HepG2 (cell line): ENCODE results near the gene PLA2G2A.

Source experiments
- CEBPB ChIP-seq: IDR thresholded peaks from 2 replicates; pipeline ENCODE4 v1.6.1; 2011; ENCODE audit warnings: low read depth, low read length, improper control_type of control experiment, borderline replicate concordance
- DPF2 ChIP-seq: sonication (generic); formaldehyde crosslinking; IDR thresholded peaks from 2 replicates; pipeline ENCODE4 v1.4.0; 2020; ENCODE audit warnings: mild to moderate bottlenecking, low read depth, missing genetic modification reagents, borderline replicate concordance
- ETS1 ChIP-seq: sonication (generic); formaldehyde crosslinking; IDR thresholded peaks from 2 replicates; pipeline ENCODE4 v1.4.0; 2020; ENCODE audit warnings: missing genetic modification reagents
- EZH2 ChIP-seq: conservative IDR thresholded peaks from 2 replicates; pipeline ENCODE4 v1.6.1; 2012; ENCODE audit warnings: mild to moderate bottlenecking, low read depth, low read length, moderate library complexity
- FOXJ3 ChIP-seq: sonication (generic); formaldehyde crosslinking; IDR thresholded peaks from 2 replicates; pipeline ENCODE4 v1.4.0; 2020; ENCODE audit warnings: missing genetic modification reagents, mild to moderate bottlenecking, borderline replicate concordance
- NCOA1 ChIP-seq: sonication (generic); formaldehyde crosslinking; IDR thresholded peaks from 2 replicates; pipeline ENCODE4 v1.9.0; 2021; ENCODE audit warnings: missing genetic modification reagents
- RAD21 ChIP-seq: fragments of 450-650 bp; formaldehyde crosslinking; IDR thresholded peaks from 2 replicates; pipeline ENCODE4 v1.5.0; 2020; ENCODE audit warnings: mild to moderate bottlenecking
- SOX13 ChIP-seq, 3 experiments: fragments of 450-650 bp in 1 of 3; sonication (generic) in 1 of 3; formaldehyde crosslinking in 1 of 3; IDR thresholded peaks in 2 of 3; conservative IDR thresholded peaks in 1 of 3; 2 replicates each; pipeline versions ENCODE4 v1.5.0 to v1.6.1; 2016 to 2020; ENCODE audit warnings: antibody characterized with exemption in 1 of 3, mild to moderate bottlenecking in 1 of 3, missing compliant biosample characterization in 1 of 3, missing genetic modification reagents in 1 of 3, moderate library complexity in 1 of 3
- TFE3 ChIP-seq: IDR thresholded peaks from 2 replicates; pipeline ENCODE4 v1.6.1; 2016
- ZBTB1 ChIP-seq: sonication (generic); formaldehyde crosslinking; IDR thresholded peaks from 2 replicates; pipeline ENCODE4 v1.4.0; 2020; ENCODE audit warnings: missing genetic modification reagents, borderline replicate concordance
- ZBTB26 ChIP-seq: IDR thresholded peaks from 2 replicates; pipeline ENCODE4 v1.6.1; 2016; ENCODE audit warnings: missing compliant biosample characterization, missing genetic modification reagents, borderline replicate concordance
- ZBTB34 ChIP-seq: sonication (generic); formaldehyde crosslinking; IDR thresholded peaks from 2 replicates; pipeline ENCODE4 v1.8.0; 2022; ENCODE audit warnings: mild to moderate bottlenecking, missing genetic modification reagents
- TF ChIP-seq, protein P1 (sequence below): sonication (generic); formaldehyde crosslinking; IDR thresholded peaks from 2 replicates; pipeline ENCODE4 v1.5.0; 2020; ENCODE audit warnings: mild to moderate bottlenecking, missing genetic modification reagents, moderate library complexity

GRCh38 chr1:19967808-19968207 lies 11.6 kb downstream of the PLA2G2A start:
- TF ChIP-seq RAD21 (CRISPR knock-in tag) = no peak
- no peak for TF ChIP-seq EZH2
- TF ChIP-seq TFE3 (CRISPR knock-in tag) = no peak
- TF ChIP-seq ZBTB1 (CRISPR knock-in tag) = no peak
- no peak for TF ChIP-seq DPF2 (CRISPR knock-in tag)
- TF ChIP-seq ZBTB26 (CRISPR knock-in tag) = no peak
- TF ChIP-seq, protein P1, sequence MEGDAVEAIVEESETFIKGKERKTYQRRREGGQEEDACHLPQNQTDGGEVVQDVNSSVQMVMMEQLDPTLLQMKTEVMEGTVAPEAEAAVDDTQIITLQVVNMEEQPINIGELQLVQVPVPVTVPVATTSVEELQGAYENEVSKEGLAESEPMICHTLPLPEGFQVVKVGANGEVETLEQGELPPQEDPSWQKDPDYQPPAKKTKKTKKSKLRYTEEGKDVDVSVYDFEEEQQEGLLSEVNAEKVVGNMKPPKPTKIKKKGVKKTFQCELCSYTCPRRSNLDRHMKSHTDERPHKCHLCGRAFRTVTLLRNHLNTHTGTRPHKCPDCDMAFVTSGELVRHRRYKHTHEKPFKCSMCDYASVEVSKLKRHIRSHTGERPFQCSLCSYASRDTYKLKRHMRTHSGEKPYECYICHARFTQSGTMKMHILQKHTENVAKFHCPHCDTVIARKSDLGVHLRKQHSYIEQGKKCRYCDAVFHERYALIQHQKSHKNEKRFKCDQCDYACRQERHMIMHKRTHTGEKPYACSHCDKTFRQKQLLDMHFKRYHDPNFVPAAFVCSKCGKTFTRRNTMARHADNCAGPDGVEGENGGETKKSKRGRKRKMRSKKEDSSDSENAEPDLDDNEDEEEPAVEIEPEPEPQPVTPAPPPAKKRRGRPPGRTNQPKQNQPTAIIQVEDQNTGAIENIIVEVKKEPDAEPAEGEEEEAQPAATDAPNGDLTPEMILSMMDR (CRISPR knock-in tag) = no peak
- TF ChIP-seq ETS1 (CRISPR knock-in tag) = no peak
- no peak for TF ChIP-seq FOXJ3 (CRISPR knock-in tag)
- no peak for TF ChIP-seq NCOA1 (CRISPR knock-in tag)
- no peak for TF ChIP-seq ZBTB34
- no peak for TF ChIP-seq CEBPB
- no peak for TF ChIP-seq SOX13 (IDR thresholded peaks at IDR 0.05)
- no peak for TF ChIP-seq SOX13 (CRISPR knock-in tag; conservative IDR thresholded peaks at IDR 0.05 in 1 of 2, IDR thresholded peaks at IDR 0.05 in 1 of 2)
